HT1080 (cell line): Measurements from ENCODE around the gene RUNX1. TPM values are rescaled to one million over a fixed set of nuclear protein-coding genes. Genes with fewer than 3 reads are reported as not detected.

ENCODE experiments used
- DNase-seq: peaks from one replicate; pipeline ENCODE4 v3.0.0-alpha.2; 2015; ENCODE audit warnings: low read depth
- total RNA-seq: library from RNA; depleted of rRNA; stranded (reverse); fragments of >200 nt; shearing (Covaris generic); gene quantifications from 2 replicates; pipeline ENCODE4 v1.2.3, GENCODE V29; 2014

Gene RUNX1
- total RNA-seq, 1 experiment from 2014 or later: 31.3 TPM

- DNase-seq: no peak
Measured at GRCh38 chr21:34795548-34796180, 253.4 kb downstream of the RUNX1 start.

GRCh38 chr21:34795175-34795547 is 253.9 kb downstream of the RUNX1 start:
- DNase-seq: no peak

- no peak for DNase-seq
Measured at GRCh38 chr21:34794686-34795085, 254.4 kb downstream of the RUNX1 start.

- DNase-seq: no peak
Measured at GRCh38 chr21:34793471-34793870, 255.6 kb downstream of the RUNX1 start.

- DNase-seq: no peak
Measured at GRCh38 chr21:34792504-34793089, 256.5 kb downstream of the RUNX1 start.

- no peak for DNase-seq
Measured at GRCh38 chr21:34791776-34792503, 257.2 kb downstream of the RUNX1 start.

GRCh38 chr21:34790834-34791233 is 258.3 kb downstream of the RUNX1 start:
- DNase-seq: no peak

- no peak for DNase-seq
Measured at GRCh38 chr21:34790341-34790740, 258.8 kb downstream of the RUNX1 start.

GRCh38 chr21:34788879-34789278 is 260.2 kb downstream of the RUNX1 start:
- no peak for DNase-seq

- DNase-seq: no peak
Measured at GRCh38 chr21:34783815-34784214, 265.3 kb downstream of the RUNX1 start.

GRCh38 chr21:34782506-34783360 is 266.4 kb downstream of the RUNX1 start:
- peak; percentile 49 for DNase-seq

GRCh38 chr21:34781526-34781925 is 267.6 kb downstream of the RUNX1 start:
- DNase-seq: no peak

- no peak for DNase-seq
Measured at GRCh38 chr21:34779860-34780259, 269.2 kb downstream of the RUNX1 start.

- no peak for DNase-seq
Measured at GRCh38 chr21:34775793-34776192, 273.3 kb downstream of the RUNX1 start.

GRCh38 chr21:34774750-34775149 is 274.4 kb downstream of the RUNX1 start:
- no peak for DNase-seq

- DNase-seq: peak; percentile 80
Measured at GRCh38 chr21:34771512-34772028, 277.5 kb downstream of the RUNX1 start.

GRCh38 chr21:34770576-34770975 is 278.5 kb downstream of the RUNX1 start:
- no peak for DNase-seq

- no peak for DNase-seq
Measured at GRCh38 chr21:34768326-34768725, 280.8 kb downstream of the RUNX1 start.

GRCh38 chr21:34766862-34767261 is 282.2 kb downstream of the RUNX1 start:
- DNase-seq: no peak

- DNase-seq: no peak
Measured at GRCh38 chr21:34765619-34766018, 283.5 kb downstream of the RUNX1 start.

- no peak for DNase-seq
Measured at GRCh38 chr21:34764715-34765284, 284.3 kb downstream of the RUNX1 start.
